Endothelial cell of umbilical vein (primary cell): ENCODE results near the gene ERGIC1. TPM values are rescaled to one million over a fixed set of nuclear protein-coding genes. Genes with fewer than 3 reads are reported as not detected.

Experiments used
- BruUV-seq: library from RNA; stranded (reverse); fragments of 400-500 nt; replicated peaks from 2 replicates; lab custom pipeline; 2021; lab: Mats Ljungman, UMichigan
- CTCF ChIA-PET: fragments of 300-600, 350-600 bp; sonication (Branson Sonifier 250); formaldehyde crosslinking; loops from one replicate; lab custom pipeline; 2021; ENCODE audit warnings: antibody characterized with exemption, inconsistent platforms; lab: Charles Lee
- POLR2A ChIA-PET: fragments of 300-600, 350-600 bp; sonication (Branson Sonifier 250); formaldehyde crosslinking; loops from one replicate; lab custom pipeline; 2021; ENCODE audit warnings: antibody characterized with exemption, inconsistent platforms; lab: Charles Lee
- DNase-seq: peaks from one replicate; pipeline ENCODE4 v3.0.0-alpha.2; 2011; ENCODE audit warnings: low read depth, low spot score
- FAIRE-seq: peaks from 2 replicates; lab custom pipeline; 2011; peaks lifted over from hg19 to GRCh38; lab: Jason Lieb, UNC
- H2AFZ ChIP-seq: 2 replicates; pipeline ENCODE4 v1.6.0; 2012; ENCODE audit warnings: low read depth, low read length, control low read depth, inconsistent platforms
- H3K27ac ChIP-seq: 2 replicates; pipeline ENCODE4 v1.5.1; 2011; ENCODE audit warnings: low read depth, mild to moderate bottlenecking, control low read depth, low read length, moderate library complexity; ENCODE audit not compliant: insufficient read depth
- H3K27me3 ChIP-seq, 2 experiments: 2 replicates each; pipeline versions ENCODE4 v1.6.0 to v1.6.1; 2011; ENCODE audit warnings: low read length in 2 of 2, mixed read lengths in 1 of 2; ENCODE audit not compliant: control insufficient read depth in 2 of 2, insufficient read depth in 2 of 2
- H3K36me3 ChIP-seq, 2 experiments: 2 replicates in 1 of 2; 3 replicates in 1 of 2; pipeline ENCODE4 v1.5.1; 2011; ENCODE audit warnings: low read length in 2 of 2, mild to moderate bottlenecking in 1 of 2, moderate library complexity in 1 of 2; ENCODE audit not compliant: control insufficient read depth in 2 of 2, insufficient read depth in 2 of 2; ENCODE audit errors: extremely low read depth in 1 of 2
- H3K4me1 ChIP-seq: 3 replicates; pipeline ENCODE4 v1.5.1; 2011; ENCODE audit warnings: mild to moderate bottlenecking, low read length; ENCODE audit not compliant: control insufficient read depth, insufficient read depth; ENCODE audit errors: extremely low read depth
- H3K4me2 ChIP-seq: 2 replicates; pipeline ENCODE4 v1.6.1; 2011; ENCODE audit warnings: low read length, control low read depth, mixed read lengths; ENCODE audit not compliant: insufficient read depth
- H3K4me3 ChIP-seq, 3 experiments: fragments of 200-600 bp in 1 of 3; sonication (generic), shearing (Covaris generic) in 1 of 3; replicated peaks in 1 of 3; 2 replicates each; pipeline ENCODE4 v1.5.1; 2011 to 2016; ENCODE audit warnings: control low read depth in 3 of 3, low read length in 3 of 3, mild to moderate bottlenecking in 2 of 3, inconsistent platforms in 1 of 3, low read depth in 1 of 3, moderate library complexity in 1 of 3; ENCODE audit not compliant: insufficient read depth in 1 of 3
- H3K79me2 ChIP-seq: 2 replicates; pipeline ENCODE4 v1.6.0; 2012; ENCODE audit warnings: low read length, inconsistent platforms; ENCODE audit not compliant: control insufficient read depth, insufficient read depth
- H3K9ac ChIP-seq: replicated peaks from 2 replicates; pipeline ENCODE3; 2011; ENCODE audit warnings: low read length, control low read depth; ENCODE audit not compliant: insufficient read depth; ENCODE audit errors: extremely low read depth
- H3K9me1 ChIP-seq: replicated peaks from 3 replicates; pipeline ENCODE4 v1.6.0; 2011; ENCODE audit warnings: mild to moderate bottlenecking, low read length; ENCODE audit not compliant: control insufficient read depth, insufficient read depth; ENCODE audit errors: extremely low read depth
- H3K9me3 ChIP-seq: replicated peaks from 2 replicates; pipeline ENCODE4 v1.5.1; 2012; ENCODE audit warnings: low read length, inconsistent platforms; ENCODE audit not compliant: control insufficient read depth, insufficient read depth
- H4K20me1 ChIP-seq: replicated peaks from 2 replicates; pipeline ENCODE3; 2011; ENCODE audit warnings: mild to moderate bottlenecking, low read length; ENCODE audit not compliant: control insufficient read depth, insufficient read depth; ENCODE audit errors: extremely low read depth
- CTCF ChIP-seq, 2 donors: IDR thresholded peaks; 1 replicate in 1 of 2; 2 replicates in 1 of 2; pipeline ENCODE4 v1.5.1; 2011; ENCODE audit warnings: low read length in 2 of 2, mild to moderate bottlenecking in 2 of 2, moderate library complexity in 2 of 2, control low read depth in 1 of 2, inconsistent platforms in 1 of 2, low read depth in 1 of 2; ENCODE audit not compliant: insufficient read depth in 1 of 2; ENCODE audit errors: extremely low read depth in 1 of 2
- EZH2 ChIP-seq: IDR thresholded peaks from 2 replicates; pipeline ENCODE4 v1.6.1; 2012; ENCODE audit warnings: borderline replicate concordance, low read depth, mild to moderate bottlenecking, moderate library complexity, low read length, inconsistent platforms; ENCODE audit not compliant: severe bottlenecking
- FOS ChIP-seq: IDR thresholded peaks from 2 replicates; pipeline ENCODE4 v1.6.1; 2011; ENCODE audit warnings: mild to moderate bottlenecking, low read length, moderate library complexity, borderline replicate concordance; ENCODE audit not compliant: insufficient read depth
- GATA2 ChIP-seq: IDR thresholded peaks from 2 replicates; pipeline ENCODE4 v1.7.0; 2011; ENCODE audit warnings: low read depth, mild to moderate bottlenecking, moderate library complexity, mixed read lengths, low read length; ENCODE audit not compliant: insufficient read length, insufficient read depth
- JUN ChIP-seq: IDR thresholded peaks from 2 replicates; pipeline ENCODE4 v1.6.1; 2011; ENCODE audit warnings: borderline replicate concordance, low read depth; ENCODE audit not compliant: insufficient read length, insufficient read depth
- MAX ChIP-seq: IDR thresholded peaks from 2 replicates; pipeline ENCODE4 v1.6.1; 2011; ENCODE audit not compliant: insufficient read depth, insufficient read length
- MYC ChIP-seq: IDR thresholded peaks from one replicate; pipeline ENCODE4 v1.6.1; 2011; ENCODE audit warnings: mild to moderate bottlenecking, low read depth, low read length
- POLR2A ChIP-seq: IDR thresholded peaks from 2 replicates; pipeline ENCODE4 v1.6.1; 2012; ENCODE audit warnings: low read depth, mild to moderate bottlenecking, control low read depth, low read length
- POLR2AphosphoS5 ChIP-seq: IDR thresholded peaks from 2 replicates; pipeline ENCODE4 v1.6.1; 2012; ENCODE audit warnings: low read depth, mild to moderate bottlenecking, control low read depth, low read length, moderate library complexity; ENCODE audit not compliant: insufficient read depth
- dilution Hi-C: fragments of 300-500 bp; cut with MboI; formaldehyde crosslinking; loops from one replicate; pipeline ENCODE4 v1.15.0; 2019; ENCODE audit warnings: low sequenced_read_pairs; ENCODE audit not compliant: extremely low pct_ligation_motif_present
- intact Hi-C: fragments of 100-400 bp; cut with micrococcal nuclease; formaldehyde crosslinking; loops from one replicate; pipeline ENCODE4 v1.10.0; 2022
- polyA plus RNA-seq, 4 experiments: library from polyadenylated mRNA; depleted of rRNA in 3 of 4; stranded (reverse) in 3 of 4; unstranded in 1 of 4; fragments of >200 nt; gene quantifications; 2 replicates each; pipeline versions ENCODE4 v1.2.1 to v1.2.3, GENCODE V29; 2011 to 2012; ENCODE audit warnings: missing spikeins in 1 of 4
- total RNA-seq: library from RNA; stranded (reverse); gene quantifications from 2 replicates; pipeline ENCODE4 v1.2.3, GENCODE V29; 2021

Gene ERGIC1
- total and polyA plus RNA-seq, 2 donors (not counting 3 experiments of a cell fraction or from before 2014, with no cell fraction given) = 105 to 109 TPM

GRCh38 chr5:172956936-172957335, 122.9 kb downstream of the ERGIC1 start:
- ChIA-PET POLR2A (no interaction called here), CTCF (interaction anchor here (1.1 kb wide), 1 partner anchor 242 kb away, joined by 3 read pairs; no protein-coding TSS in a partner anchor)
- Histone ChIP-seq H2AFZ (no peak overlapping the region), H3K9ac (no peak overlapping the region), H3K4me1 (peaks cover 22% of the 10 kb centered on the region), H3K9me3 (no peaks in the 10 kb centered on the region), H3K36me3 (no peaks in the 10 kb centered on the region), H3K27me3 (no peaks in the 10 kb centered on the region), H3K4me2 (no peak overlapping the region), H3K27ac (no peak overlapping the region), H3K4me3 (no peak overlapping the region), H3K9me1 (no peaks in the 10 kb centered on the region), H4K20me1 (no peaks in the 10 kb centered on the region), H3K79me2 (peaks cover 5% of the 10 kb centered on the region)
- FAIRE-seq (no peak), DNase-seq (no peak)
- dilution Hi-C loops (no loop called here), intact Hi-C loops (loop anchor here (5.0 kb wide), 1 partner anchor 375 kb away; no protein-coding TSS in a partner anchor)
- BruUV-seq = no TSS peak
- TF ChIP-seq POLR2AphosphoS5 = no peak
- no peak for TF ChIP-seq JUN
- TF ChIP-seq FOS = no peak
- TF ChIP-seq CTCF (IDR thresholded peaks at IDR 0.05; ENCODE audit: extremely low read depth in 1 of 2, insufficient read depth in 1 of 2, low read depth in 1 of 2, low read length in 2 of 2) = no peak
- TF ChIP-seq GATA2 = no peak
- TF ChIP-seq EZH2 = no peak
- no peak for TF ChIP-seq MAX
- TF ChIP-seq MYC = no peak
- TF ChIP-seq POLR2A = no peak
